ENCODE results near the gene MAP2K5.

MAP2K5 gene

GRCh38 chr15:67750371-67750770 lies 207.9 kb downstream of the MAP2K5 start (continued):
- TF ChIP-seq, protein P1, sequence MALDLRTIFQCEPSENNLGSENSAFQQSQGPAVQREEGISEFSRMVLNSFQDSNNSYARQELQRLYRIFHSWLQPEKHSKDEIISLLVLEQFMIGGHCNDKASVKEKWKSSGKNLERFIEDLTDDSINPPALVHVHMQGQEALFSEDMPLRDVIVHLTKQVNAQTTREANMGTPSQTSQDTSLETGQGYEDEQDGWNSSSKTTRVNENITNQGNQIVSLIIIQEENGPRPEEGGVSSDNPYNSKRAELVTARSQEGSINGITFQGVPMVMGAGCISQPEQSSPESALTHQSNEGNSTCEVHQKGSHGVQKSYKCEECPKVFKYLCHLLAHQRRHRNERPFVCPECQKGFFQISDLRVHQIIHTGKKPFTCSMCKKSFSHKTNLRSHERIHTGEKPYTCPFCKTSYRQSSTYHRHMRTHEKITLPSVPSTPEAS (tag by site-specific recombination; IDR thresholded peaks at IDR 0.05) = no peak

DNA sequence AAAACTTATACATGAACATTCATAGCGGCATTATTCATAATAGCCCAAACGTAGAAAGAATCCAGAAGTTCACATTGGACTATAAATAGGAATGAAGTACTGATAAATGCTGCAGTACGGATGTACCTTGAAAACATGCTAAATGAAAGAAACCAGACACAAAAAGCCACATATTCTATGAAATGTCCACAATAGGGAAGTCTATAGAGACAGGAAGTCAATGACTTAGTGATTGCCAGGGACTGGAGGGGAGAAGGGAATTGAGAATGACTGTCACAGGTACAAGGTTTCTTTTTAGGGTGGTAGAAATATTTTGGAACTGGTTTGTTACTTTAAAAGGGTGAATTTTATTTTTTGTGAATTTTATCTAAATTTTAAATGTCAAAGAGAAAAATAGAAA lies 211.4 kb downstream of the MAP2K5 start:
- TF ChIP-seq ZBTB7A (tag by site-specific recombination; IDR thresholded peaks at IDR 0.05; ENCODE audit: low read depth) (no peak), ZNF664 (tag by site-specific recombination; IDR thresholded peaks at IDR 0.05) (no peak), ZNF677 (tag by site-specific recombination; IDR thresholded peaks at IDR 0.05) (no peak), ZNF311 (tag by site-specific recombination; IDR thresholded peaks at IDR 0.05; ENCODE audit: borderline replicate concordance) (no peak), ZNF341 (tag by site-specific recombination; IDR thresholded peaks at IDR 0.05; ENCODE audit: low read depth) (no peak), GLI4 (tag by site-specific recombination; IDR thresholded peaks at IDR 0.05) (no peak), ZNF146 (tag by site-specific recombination; IDR thresholded peaks at IDR 0.05) (no peak), KLF1 (tag by site-specific recombination; IDR thresholded peaks at IDR 0.05) (no peak), ZNF174 (tag by site-specific recombination; IDR thresholded peaks at IDR 0.05) (no peak), IKZF3 (tag by site-specific recombination; IDR thresholded peaks at IDR 0.05) (no peak), ZNF777 (tag by site-specific recombination; IDR thresholded peaks at IDR 0.05; ENCODE audit: borderline replicate concordance) (no peak), ZNF184 (tag by site-specific recombination; IDR thresholded peaks at IDR 0.05) (no peak), ZNF2 (tag by site-specific recombination; IDR thresholded peaks at IDR 0.05) (no peak)
- TF ChIP-seq, protein P2, sequence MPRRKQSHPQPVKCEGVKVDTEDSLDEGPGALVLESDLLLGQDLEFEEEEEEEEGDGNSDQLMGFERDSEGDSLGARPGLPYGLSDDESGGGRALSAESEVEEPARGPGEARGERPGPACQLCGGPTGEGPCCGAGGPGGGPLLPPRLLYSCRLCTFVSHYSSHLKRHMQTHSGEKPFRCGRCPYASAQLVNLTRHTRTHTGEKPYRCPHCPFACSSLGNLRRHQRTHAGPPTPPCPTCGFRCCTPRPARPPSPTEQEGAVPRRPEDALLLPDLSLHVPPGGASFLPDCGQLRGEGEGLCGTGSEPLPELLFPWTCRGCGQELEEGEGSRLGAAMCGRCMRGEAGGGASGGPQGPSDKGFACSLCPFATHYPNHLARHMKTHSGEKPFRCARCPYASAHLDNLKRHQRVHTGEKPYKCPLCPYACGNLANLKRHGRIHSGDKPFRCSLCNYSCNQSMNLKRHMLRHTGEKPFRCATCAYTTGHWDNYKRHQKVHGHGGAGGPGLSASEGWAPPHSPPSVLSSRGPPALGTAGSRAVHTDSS (tag by site-specific recombination; IDR thresholded peaks at IDR 0.05) = no peak
- Histone ChIP-seq H3K9me3 (ENCODE audit: control insufficient read depth, insufficient read depth, low read depth, low read length) (no peaks in the 10 kb centered on the region), H3K4me1 (ENCODE audit: control insufficient read depth, insufficient read depth, low read length) (peaks cover 11% of the 10 kb centered on the region), H3K36me3 (ENCODE audit: control insufficient read depth in 2 of 2, insufficient read depth in 1 of 2, low read length in 2 of 2) (no peaks in the 10 kb centered on the region), H3K27ac (ENCODE audit: extremely low read depth, low read depth, low read length) (no peak overlapping the region), H3K4me3 (ENCODE audit: low read depth, low read length) (no peak overlapping the region)
- POLR2A ChIA-PET = no interaction called here
- CTCF ChIA-PET = interaction anchor here (1.6 kb wide), 1 partner anchor 16 kb away, joined by 4 read pairs; no protein-coding TSS in a partner anchor

- POLR2A ChIA-PET = interaction anchor here (0.9 kb wide), 1 partner anchor 205 kb away, joined by 3 read pairs; no protein-coding TSS in a partner anchor
- H3K36me3 ChIP-seq (ENCODE audit: control insufficient read depth in 2 of 2, insufficient read depth in 1 of 2, low read length in 2 of 2) = no peaks in the 10 kb centered on the region
- H3K27ac ChIP-seq (ENCODE audit: extremely low read depth, low read depth, low read length) = no peak overlapping the region
- no peaks in the 10 kb centered on the region for H3K9me3 ChIP-seq (ENCODE audit: control insufficient read depth, insufficient read depth, low read depth, low read length)
- peaks cover 11% of the 10 kb centered on the region for H3K4me1 ChIP-seq (ENCODE audit: control insufficient read depth, insufficient read depth, low read length)
- CTCF ChIA-PET = interaction anchor here (1.6 kb wide), 1 partner anchor 17 kb away, joined by 4 read pairs; no protein-coding TSS in a partner anchor
- H3K4me3 ChIP-seq (ENCODE audit: low read depth, low read length) = no peak overlapping the region
- no peak for TF ChIP-seq ZNF202 (tag by site-specific recombination; IDR thresholded peaks at IDR 0.05; ENCODE audit: borderline replicate concordance)
- TF ChIP-seq, protein P3, sequence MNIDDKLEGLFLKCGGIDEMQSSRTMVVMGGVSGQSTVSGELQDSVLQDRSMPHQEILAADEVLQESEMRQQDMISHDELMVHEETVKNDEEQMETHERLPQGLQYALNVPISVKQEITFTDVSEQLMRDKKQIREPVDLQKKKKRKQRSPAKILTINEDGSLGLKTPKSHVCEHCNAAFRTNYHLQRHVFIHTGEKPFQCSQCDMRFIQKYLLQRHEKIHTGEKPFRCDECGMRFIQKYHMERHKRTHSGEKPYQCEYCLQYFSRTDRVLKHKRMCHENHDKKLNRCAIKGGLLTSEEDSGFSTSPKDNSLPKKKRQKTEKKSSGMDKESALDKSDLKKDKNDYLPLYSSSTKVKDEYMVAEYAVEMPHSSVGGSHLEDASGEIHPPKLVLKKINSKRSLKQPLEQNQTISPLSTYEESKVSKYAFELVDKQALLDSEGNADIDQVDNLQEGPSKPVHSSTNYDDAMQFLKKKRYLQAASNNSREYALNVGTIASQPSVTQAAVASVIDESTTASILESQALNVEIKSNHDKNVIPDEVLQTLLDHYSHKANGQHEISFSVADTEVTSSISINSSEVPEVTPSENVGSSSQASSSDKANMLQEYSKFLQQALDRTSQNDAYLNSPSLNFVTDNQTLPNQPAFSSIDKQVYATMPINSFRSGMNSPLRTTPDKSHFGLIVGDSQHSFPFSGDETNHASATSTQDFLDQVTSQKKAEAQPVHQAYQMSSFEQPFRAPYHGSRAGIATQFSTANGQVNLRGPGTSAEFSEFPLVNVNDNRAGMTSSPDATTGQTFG (tag by site-specific recombination; IDR thresholded peaks at IDR 0.05; ENCODE audit: borderline replicate concordance) = no peak
- TF ChIP-seq, protein P4, sequence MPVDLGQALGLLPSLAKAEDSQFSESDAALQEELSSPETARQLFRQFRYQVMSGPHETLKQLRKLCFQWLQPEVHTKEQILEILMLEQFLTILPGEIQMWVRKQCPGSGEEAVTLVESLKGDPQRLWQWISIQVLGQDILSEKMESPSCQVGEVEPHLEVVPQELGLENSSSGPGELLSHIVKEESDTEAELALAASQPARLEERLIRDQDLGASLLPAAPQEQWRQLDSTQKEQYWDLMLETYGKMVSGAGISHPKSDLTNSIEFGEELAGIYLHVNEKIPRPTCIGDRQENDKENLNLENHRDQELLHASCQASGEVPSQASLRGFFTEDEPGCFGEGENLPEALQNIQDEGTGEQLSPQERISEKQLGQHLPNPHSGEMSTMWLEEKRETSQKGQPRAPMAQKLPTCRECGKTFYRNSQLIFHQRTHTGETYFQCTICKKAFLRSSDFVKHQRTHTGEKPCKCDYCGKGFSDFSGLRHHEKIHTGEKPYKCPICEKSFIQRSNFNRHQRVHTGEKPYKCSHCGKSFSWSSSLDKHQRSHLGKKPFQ (tag by site-specific recombination; IDR thresholded peaks at IDR 0.05) = no peak
- TF ChIP-seq BCL11B (tag by site-specific recombination; IDR thresholded peaks at IDR 0.05; ENCODE audit: low read depth) = no peak
- no peak for TF ChIP-seq ZBTB21 (tag by site-specific recombination; IDR thresholded peaks at IDR 0.05)
- no peak for TF ChIP-seq ZNF112 (tag by site-specific recombination; IDR thresholded peaks at IDR 0.05)
- no peak for TF ChIP-seq ZEB2 (tag by site-specific recombination; IDR thresholded peaks at IDR 0.05)
- TF ChIP-seq ZNF518A (tag by site-specific recombination; conservative IDR thresholded peaks at IDR 0.05; ENCODE audit: low read depth) = no peak
Measured at GRCh38 chr15:67755264-67755663, 212.8 kb downstream of the MAP2K5 start.
